ENCODE data around the gene HTRA3.

- TF ChIP-seq ZNF416 (tag by site-specific recombination; IDR thresholded peaks at IDR 0.05) (no peak), CTCF (tag by site-specific recombination; IDR thresholded peaks at IDR 0.05) (no peak), ZBTB11 (tag by site-specific recombination; conservative IDR thresholded peaks at IDR 0.05; ENCODE audit: low read depth) (no peak), YY1 (tag by site-specific recombination; IDR thresholded peaks at IDR 0.05) (no peak), ZNF133 (tag by site-specific recombination; IDR thresholded peaks at IDR 0.05) (no peak), ELK4 (IDR thresholded peaks at IDR 0.05; ENCODE audit: borderline replicate concordance, low read depth, low read length) (no peak), ZNF324 (tag by site-specific recombination; IDR thresholded peaks at IDR 0.05) (no peak)
Observed at GRCh38 chr4:8221476-8221875, 48.1 kb upstream of the HTRA3 start.

All from HEK293 (cell line).